Prostate gland (tissue), 2 donors: Measurements from ENCODE around the gene NIM1K.

Experiments
- CTCF ChIP-seq, 4 experiments: fragments of 200-600 bp in 2 of 4; fragments of 450-650 bp in 2 of 4; sonication (generic) in 2 of 4; IDR thresholded peaks; 1 replicate in 3 of 4; 2 replicates in 1 of 4; pipeline ENCODE4 v1.5.1; 2016 to 2019; ENCODE audit warnings: antibody characterized with exemption in 4 of 4, mild to moderate bottlenecking in 2 of 4, moderate library complexity in 2 of 4
- POLR2A ChIP-seq: fragments of 450-650 bp; IDR thresholded peaks from one replicate; pipeline ENCODE4 v1.6.1; 2016; ENCODE audit warnings: antibody characterized with exemption, mild to moderate bottlenecking

GRCh38 chr5:43305948-43306565 lies 114.0 kb downstream of the NIM1K start:
- TF ChIP-seq POLR2A (no peak), CTCF (IDR thresholded peaks at IDR 0.05) (peak in 3 of 4 experiments; percentile 59 to 81 (median 76))
